GM20000 (cell line): ENCODE data around the gene OSBPL1A.

Experiments used
- DNase-seq: peaks from one replicate; pipeline ENCODE4 v3.0.0; 2012; ENCODE audit warnings: low spot score
- CTCF ChIP-seq: IDR thresholded peaks from 2 replicates; pipeline ENCODE4 v1.5.1; 2012; ENCODE audit warnings: mild to moderate bottlenecking, control low read depth; ENCODE audit errors: extremely low read depth, missing control alignments

OSBPL1A gene

DNA sequence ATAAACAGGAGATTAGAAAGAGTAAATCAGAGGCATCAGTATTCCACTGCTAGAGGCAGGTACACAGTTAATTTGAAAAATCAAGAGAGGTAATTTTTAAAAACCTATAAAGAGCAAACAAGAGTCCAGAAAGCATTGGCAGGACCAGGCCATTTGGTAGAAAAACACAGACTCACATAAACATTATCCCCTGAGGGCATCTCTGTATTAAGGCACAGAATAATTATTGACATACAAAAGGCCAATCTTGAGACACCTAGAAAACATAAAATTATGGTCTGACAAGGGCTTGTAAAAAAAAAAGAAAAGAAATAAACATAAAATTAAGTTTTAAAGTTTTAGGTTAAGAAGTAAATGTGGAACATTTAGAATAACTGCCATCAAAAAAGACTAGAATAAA lies 120.6 kb downstream of the OSBPL1A start:
- TF ChIP-seq CTCF: no peak
- no peak for DNase-seq

DNA sequence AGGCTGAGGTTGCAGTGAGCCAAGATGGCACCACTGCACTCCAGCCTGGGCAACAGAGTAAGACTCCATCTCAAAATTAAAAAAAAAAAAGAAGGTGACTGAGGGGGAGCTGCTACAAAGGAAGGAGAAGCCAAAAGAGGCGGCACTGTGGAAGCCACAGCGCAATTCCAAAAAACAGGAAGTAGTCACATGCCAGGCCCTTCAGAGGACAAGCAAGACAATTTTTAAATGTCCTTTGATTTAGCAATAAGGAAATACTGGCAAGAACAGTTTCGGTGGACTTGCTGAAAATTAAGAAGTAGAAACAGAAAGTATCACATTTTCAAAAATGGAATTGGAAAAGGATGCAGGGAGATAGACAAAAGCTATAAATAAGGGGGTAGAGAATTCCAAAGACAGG lies 122.8 kb downstream of the OSBPL1A start:
- TF ChIP-seq CTCF: no peak
- no peak for DNase-seq

- TF ChIP-seq CTCF: no peak
- DNase-seq: no peak
These were observed 124.0 kb downstream of the OSBPL1A start for GRCh38 chr18:24273596-24273995.

GRCh38 chr18:24272229-24272525 lies 125.4 kb downstream of the OSBPL1A start:
- TF ChIP-seq CTCF: no peak
- no peak for DNase-seq

DNA sequence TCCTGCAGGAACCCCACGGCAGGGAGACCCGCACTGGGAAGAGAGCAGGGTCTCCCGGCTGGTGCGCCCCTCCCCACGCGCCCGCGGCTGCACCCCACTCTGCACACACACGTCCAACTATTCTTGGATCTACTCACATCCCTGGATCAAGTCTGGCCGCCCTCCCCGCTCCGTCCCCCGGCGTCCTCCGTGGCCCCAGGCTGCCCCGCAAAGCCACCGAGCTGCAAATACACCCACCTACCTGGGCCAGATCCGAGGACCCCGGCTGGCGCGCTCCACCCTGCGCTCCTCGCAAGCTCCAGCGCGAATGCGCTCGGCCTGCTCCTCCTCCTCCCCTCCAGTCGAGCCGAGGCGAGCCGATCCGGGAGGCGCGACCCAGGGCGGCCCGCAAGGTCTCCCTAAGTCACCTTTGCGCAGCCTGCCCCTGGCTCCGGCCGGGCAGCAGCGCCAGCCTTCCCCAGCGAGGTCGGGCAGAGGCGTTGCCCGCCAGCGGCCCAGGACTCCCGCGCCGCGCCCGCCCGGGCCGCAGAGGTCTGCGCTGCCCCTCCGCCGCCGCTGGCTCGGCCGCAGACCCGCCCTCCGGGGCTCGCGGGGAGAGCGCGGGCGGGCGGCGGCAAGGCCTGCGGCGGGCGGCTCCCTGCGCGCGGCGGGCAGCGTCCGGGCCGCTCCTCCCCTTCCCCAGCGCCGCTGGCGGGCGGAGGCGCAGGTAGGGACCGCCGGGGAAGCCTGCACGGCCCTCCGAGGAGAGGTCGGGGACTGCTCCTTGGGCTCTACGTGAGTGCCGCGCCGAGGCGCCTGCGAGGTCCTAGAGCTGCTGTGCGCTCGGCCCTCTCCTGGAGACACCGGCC lies 126.0 kb downstream of the OSBPL1A start:
- no peak for TF ChIP-seq CTCF
- DNase-seq: peak; percentile 55

GRCh38 chr18:24270937-24271380 lies 126.7 kb downstream of the OSBPL1A start:
- TF ChIP-seq CTCF: no peak
- no peak for DNase-seq

DNA sequence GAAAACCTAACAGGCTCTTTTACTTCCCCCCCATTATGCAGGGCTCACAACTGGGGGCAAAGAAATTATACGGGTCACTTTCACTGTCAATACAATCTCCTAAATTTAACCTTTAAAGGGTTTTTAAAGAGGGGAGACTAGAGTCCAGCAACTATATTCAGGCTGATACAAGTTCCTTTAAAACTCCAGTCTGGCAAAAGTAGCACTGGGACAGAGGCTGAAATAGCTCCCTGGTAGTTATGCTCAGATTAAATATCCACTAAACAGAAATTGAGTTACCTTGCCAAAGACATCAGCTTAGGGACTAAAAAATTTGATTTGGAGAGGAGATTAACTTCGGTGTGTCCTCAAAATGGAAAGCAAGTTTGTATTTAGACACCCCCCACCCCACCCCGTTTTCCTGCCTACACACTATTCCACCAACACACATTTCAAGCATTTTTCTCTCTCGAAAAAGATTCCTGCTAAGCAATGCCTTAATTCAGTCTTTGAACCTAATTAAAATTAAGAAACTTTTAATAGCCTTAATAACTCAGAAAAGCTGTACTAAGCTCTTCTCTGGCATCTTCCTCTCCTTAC lies 127.2 kb downstream of the OSBPL1A start:
- no peak for DNase-seq
- TF ChIP-seq CTCF: no peak
